Chondrocyte (in vitro differentiated cells): ENCODE results near the gene PPARA. TPM values are rescaled to one million over a fixed set of nuclear protein-coding genes. Genes with fewer than 3 reads are reported as not detected.
"Not testable (repeated sequence)": the region's sequence is repeated elsewhere in the genome, so short reads cannot be mapped to it uniquely, and the experiment has no call there.

Experiments used
- DNase-seq: peaks from one replicate; pipeline ENCODE4 v3.0.0; 2021; ENCODE audit warnings: mixed read lengths, low spot score
- H3K27ac Mint-ChIP-seq: one replicate; pipeline ENCODE4 v1.8.0; 2021; ENCODE audit warnings: mild to moderate bottlenecking, moderate library complexity, mixed read lengths; ENCODE audit not compliant: unreplicated experiment
- H3K27me3 Mint-ChIP-seq: 2 replicates; pipeline ENCODE4 v1.8.0; 2021; ENCODE audit warnings: low read depth, mixed read lengths
- H3K36me3 Mint-ChIP-seq: 2 replicates; pipeline ENCODE4 v1.8.0; 2021; ENCODE audit warnings: low read depth, mixed read lengths
- H3K4me1 Mint-ChIP-seq: 2 replicates; pipeline ENCODE4 v1.8.0; 2021; ENCODE audit warnings: low read depth, mild to moderate bottlenecking, mixed read lengths
- H3K4me3 Mint-ChIP-seq: one replicate; pipeline ENCODE4 v1.8.0; 2021; ENCODE audit warnings: mild to moderate bottlenecking, moderate library complexity, mixed read lengths; ENCODE audit not compliant: unreplicated experiment
- H3K9me3 Mint-ChIP-seq: 2 replicates; pipeline ENCODE4 v1.8.0; 2021; ENCODE audit warnings: low read depth, mixed read lengths
- CTCF ChIP-seq: fragments of 200-600 bp; sonication (generic); IDR thresholded peaks from 2 replicates; pipeline ENCODE4 v1.5.0; 2021; ENCODE audit warnings: antibody characterized with exemption, mild to moderate bottlenecking, moderate library complexity
- total RNA-seq: library from RNA; stranded (reverse); gene quantifications from 3 replicates; pipeline ENCODE4 v1.2.1, GENCODE V29; 2021

Gene PPARA
- total RNA-seq, 1 donor from 2014 or later = 16.0 TPM

GRCh38 chr22:46262449-46263215 lies 112.3 kb downstream of the PPARA start:
- Mint-ChIP-seq H3K27ac (no peak overlapping the region), H3K36me3 (peaks cover 13% of the 10 kb centered on the region), H3K4me3 (no peak overlapping the region), H3K4me1 (peaks cover 9% of the 10 kb centered on the region), H3K27me3 (peaks cover 11% of the 10 kb centered on the region), H3K9me3 (peaks cover 39% of the 10 kb centered on the region)
- DNase-seq = no peak
- peak; percentile 50 for TF ChIP-seq CTCF

- Mint-ChIP-seq H3K4me1 (peaks cover 12% of the 10 kb centered on the region), H3K27me3 (peaks cover 11% of the 10 kb centered on the region), H3K36me3 (peaks cover 11% of the 10 kb centered on the region), H3K4me3 (peak within 1 kb of the TSS; percentile 36), H3K27ac (no peak within 1 kb of the TSS), H3K9me3 (peaks cover 34% of the 10 kb centered on the region)
- TF ChIP-seq CTCF = no peak
- no peak for DNase-seq
Observed at GRCh38 chr22:46263216-46263590, 112.9 kb downstream of the PPARA start, which contains the start of gene PKDREJ. TSS of gene PKDREJ (minus strand) at chr22:46263343. CDS start at chr22:46263322, 21 bp downstream.

- H3K27ac Mint-ChIP-seq, H3K4me3 Mint-ChIP-seq, H3K36me3 Mint-ChIP-seq, DNase-seq: not testable (repeated sequence)
- H3K9me3 Mint-ChIP-seq = peaks cover 21% of the 10 kb centered on the region
- H3K27me3 Mint-ChIP-seq = peaks cover 11% of the 10 kb centered on the region
- peaks cover 22% of the 10 kb centered on the region for H3K4me1 Mint-ChIP-seq
Observed at GRCh38 chr22:46264520-46264919, 114.2 kb downstream of the PPARA start.

- not testable (repeated sequence) for H3K36me3 Mint-ChIP-seq, H3K4me3 Mint-ChIP-seq, H3K27ac Mint-ChIP-seq, H3K27me3 Mint-ChIP-seq, DNase-seq
- Mint-ChIP-seq H3K9me3 (peaks cover 13% of the 10 kb centered on the region), H3K4me1 (peaks cover 25% of the 10 kb centered on the region)
Observed at GRCh38 chr22:46265627-46266026, 115.3 kb downstream of the PPARA start.

GRCh38 chr22:46267431-46268279 lies 117.3 kb downstream of the PPARA start, which contains the start of gene TTC38:
TSS of gene TTC38 (plus strand) at chr22:46268008. CDS start at chr22:46268040, 32 bp downstream.
- H3K4me3 Mint-ChIP-seq = peak within 1 kb of the TSS; percentile 90
- H3K27me3 Mint-ChIP-seq = peaks cover 1% of the 10 kb centered on the region
- H3K9me3 Mint-ChIP-seq = no peaks in the 10 kb centered on the region
- no peak for DNase-seq
- TF ChIP-seq CTCF = no peak
- peak within 1 kb of the TSS; percentile 70 for H3K27ac Mint-ChIP-seq
- H3K36me3 Mint-ChIP-seq = peaks cover 3% of the 10 kb centered on the region
- peaks cover 25% of the 10 kb centered on the region for H3K4me1 Mint-ChIP-seq

GRCh38 chr22:46269564-46269963 lies 119.2 kb downstream of the PPARA start:
- H3K9me3 Mint-ChIP-seq = no peaks in the 10 kb centered on the region
- peaks cover 5% of the 10 kb centered on the region for H3K36me3 Mint-ChIP-seq
- no peak for DNase-seq
- TF ChIP-seq CTCF = no peak
- H3K27me3 Mint-ChIP-seq = no peaks in the 10 kb centered on the region
- no peak overlapping the region for H3K27ac Mint-ChIP-seq
- H3K4me3 Mint-ChIP-seq = peak overlapping the region; percentile 10
- peaks cover 23% of the 10 kb centered on the region for H3K4me1 Mint-ChIP-seq
